ENCODE measurements around the gene RBMS3.

DNA sequence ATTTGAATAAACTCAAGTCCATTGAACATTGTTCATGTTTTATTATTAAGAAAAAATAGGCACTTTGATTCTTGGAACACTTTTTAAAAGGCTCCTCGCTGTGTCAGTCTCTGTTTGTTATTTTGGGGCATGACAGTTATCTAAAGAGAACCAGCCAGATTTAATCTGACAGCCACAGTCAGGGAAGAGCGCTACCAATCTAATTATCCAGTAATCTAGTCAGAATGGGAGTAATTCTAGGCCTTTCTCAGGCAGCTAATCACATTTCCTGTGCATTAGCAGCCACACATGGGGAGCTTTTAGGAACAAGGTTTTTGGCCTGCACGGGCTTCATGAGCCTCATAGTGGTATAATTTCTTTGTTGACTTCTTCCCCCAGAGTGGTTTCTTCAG is 362.2 kb downstream of the RBMS3 start:
- TF ChIP-seq, protein P1, sequence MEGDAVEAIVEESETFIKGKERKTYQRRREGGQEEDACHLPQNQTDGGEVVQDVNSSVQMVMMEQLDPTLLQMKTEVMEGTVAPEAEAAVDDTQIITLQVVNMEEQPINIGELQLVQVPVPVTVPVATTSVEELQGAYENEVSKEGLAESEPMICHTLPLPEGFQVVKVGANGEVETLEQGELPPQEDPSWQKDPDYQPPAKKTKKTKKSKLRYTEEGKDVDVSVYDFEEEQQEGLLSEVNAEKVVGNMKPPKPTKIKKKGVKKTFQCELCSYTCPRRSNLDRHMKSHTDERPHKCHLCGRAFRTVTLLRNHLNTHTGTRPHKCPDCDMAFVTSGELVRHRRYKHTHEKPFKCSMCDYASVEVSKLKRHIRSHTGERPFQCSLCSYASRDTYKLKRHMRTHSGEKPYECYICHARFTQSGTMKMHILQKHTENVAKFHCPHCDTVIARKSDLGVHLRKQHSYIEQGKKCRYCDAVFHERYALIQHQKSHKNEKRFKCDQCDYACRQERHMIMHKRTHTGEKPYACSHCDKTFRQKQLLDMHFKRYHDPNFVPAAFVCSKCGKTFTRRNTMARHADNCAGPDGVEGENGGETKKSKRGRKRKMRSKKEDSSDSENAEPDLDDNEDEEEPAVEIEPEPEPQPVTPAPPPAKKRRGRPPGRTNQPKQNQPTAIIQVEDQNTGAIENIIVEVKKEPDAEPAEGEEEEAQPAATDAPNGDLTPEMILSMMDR (IDR thresholded peaks at IDR 0.05; ENCODE audit: poor library complexity): no peak
- no peak for TF ChIP-seq EZH2phosphoT487 (IDR thresholded peaks at IDR 0.05; ENCODE audit: low read depth, severe bottlenecking, unreplicated experiment)

All from hepatocyte (in vitro differentiated cells).